ENCODE data around the gene CAMK1D.
"Not testable (repeated sequence)": the region's sequence is repeated elsewhere in the genome, so short reads cannot be mapped to it uniquely, and the experiment has no call there.

The CAMK1D gene

DNA sequence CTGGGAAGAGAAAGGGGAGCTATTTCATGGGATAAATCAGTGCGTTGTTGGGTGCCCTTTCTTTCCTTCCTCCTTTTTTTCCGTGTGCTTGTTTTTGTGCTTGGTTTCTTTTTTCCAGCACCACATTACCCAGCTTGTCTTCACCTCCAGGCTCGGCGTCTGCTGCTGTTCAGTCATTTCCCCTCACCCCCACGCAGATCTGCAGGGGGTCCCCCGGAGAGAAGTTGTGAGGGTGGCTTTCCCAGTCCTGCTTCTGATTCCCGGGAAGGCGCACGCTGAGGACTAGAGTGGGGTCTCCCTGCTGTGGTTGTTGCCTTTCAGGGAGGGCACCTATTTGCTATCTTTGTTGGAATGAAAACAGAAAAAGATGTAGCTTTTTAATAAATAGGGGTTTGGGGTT is 1.6 kb downstream of the CAMK1D start:
- Histone ChIP-seq H3K27ac (ENCODE audit: low read depth, low read length) (peak overlapping the region; percentile 17), H3K9me3 (ENCODE audit: control insufficient read depth in 5 of 5, low read length in 5 of 5) (no peaks in the 10 kb centered on the region), H3K4me1 (ENCODE audit: control insufficient read depth in 5 of 5, insufficient read depth in 5 of 5, low read length in 5 of 5) (peaks cover 10 to 32% (median 27%) of the 10 kb centered on the region in 5 donors), H3K27me3 (ENCODE audit: control insufficient read depth in 5 of 5, insufficient read depth in 4 of 5, low read length in 5 of 5) (peaks cover 0 to 20% (median 0%) of the 10 kb centered on the region in 5 donors), H3K36me3 (ENCODE audit: control insufficient read depth in 5 of 5, insufficient read depth in 5 of 5, low read length in 5 of 5) (no peaks in the 10 kb centered on the region), H3K9ac (ENCODE audit: low read length in 5 of 5) (peak overlapping the region in 4 of 5 donors; percentile 27 to 52 (median 42)), H3K4me3 (ENCODE audit: low read depth in 1 of 5, low read length in 5 of 5) (peak overlapping the region; percentile 78 to 93 (median 86))

DNA sequence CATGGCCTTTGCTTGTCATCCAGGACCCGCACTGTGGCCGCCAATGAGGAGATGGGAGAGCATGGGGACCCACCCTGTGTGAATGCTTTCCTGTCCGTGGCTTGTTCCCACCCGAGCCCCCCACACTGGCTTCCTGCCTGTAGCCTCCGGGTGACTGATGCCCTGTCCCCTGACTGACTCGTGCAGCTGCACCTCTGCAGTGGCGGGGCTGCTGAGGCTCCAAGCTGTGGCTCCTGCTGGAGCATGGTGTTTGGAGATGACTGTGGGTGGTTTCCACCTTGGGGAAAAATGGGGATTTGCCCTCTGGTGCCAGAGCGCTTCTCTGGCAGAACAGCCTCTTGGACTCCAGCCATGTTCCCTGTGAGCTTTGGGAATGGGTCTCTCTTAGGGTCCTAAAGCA is 2.1 kb downstream of the CAMK1D start:
- H3K27ac ChIP-seq (ENCODE audit: low read depth, low read length): no peak overlapping the region
- H3K4me1 ChIP-seq (ENCODE audit: control insufficient read depth in 5 of 5, insufficient read depth in 5 of 5, low read length in 5 of 5): peaks cover 10 to 32% (median 27%) of the 10 kb centered on the region in 5 donors
- H3K36me3 ChIP-seq (ENCODE audit: control insufficient read depth in 5 of 5, insufficient read depth in 5 of 5, low read length in 5 of 5): no peaks in the 10 kb centered on the region
- peak overlapping the region in 2 of 5 donors; percentile 18 to 93 for H3K4me3 ChIP-seq (ENCODE audit: low read depth in 1 of 5, low read length in 5 of 5)
- H3K9me3 ChIP-seq (ENCODE audit: control insufficient read depth in 5 of 5, low read length in 5 of 5): no peaks in the 10 kb centered on the region
- H3K9ac ChIP-seq (ENCODE audit: low read length in 5 of 5): no peak overlapping the region
- H3K27me3 ChIP-seq (ENCODE audit: control insufficient read depth in 5 of 5, insufficient read depth in 4 of 5, low read length in 5 of 5): peaks cover 0 to 20% (median 0%) of the 10 kb centered on the region in 5 donors

DNA sequence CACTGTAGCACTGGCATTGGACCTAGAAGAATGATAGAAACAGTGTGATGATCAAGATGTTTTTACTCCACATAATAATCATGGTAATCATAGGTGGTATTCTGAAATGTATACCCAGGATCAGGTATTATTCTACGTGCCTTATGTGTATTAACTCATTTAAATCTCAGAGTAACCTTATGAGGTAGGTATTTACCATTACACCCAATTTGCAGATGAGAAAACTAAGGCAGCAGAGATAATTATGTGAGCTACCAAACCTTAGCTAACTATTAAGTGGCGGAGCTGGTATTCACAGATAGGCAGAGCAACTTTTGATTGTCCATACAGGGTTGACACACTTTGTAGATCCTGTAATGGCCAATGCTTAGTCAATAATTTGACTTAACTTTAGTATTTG is 2.5 kb downstream of the CAMK1D start:
- no peak overlapping the region for H3K27ac ChIP-seq (ENCODE audit: low read depth, low read length)
- peaks cover 0 to 20% (median 0%) of the 10 kb centered on the region in 5 donors for H3K27me3 ChIP-seq (ENCODE audit: control insufficient read depth in 5 of 5, insufficient read depth in 4 of 5, low read length in 5 of 5)
- no peaks in the 10 kb centered on the region for H3K9me3 ChIP-seq (ENCODE audit: control insufficient read depth in 5 of 5, low read length in 5 of 5)
- H3K9ac ChIP-seq (ENCODE audit: low read length in 5 of 5): no peak overlapping the region
- H3K36me3 ChIP-seq (ENCODE audit: control insufficient read depth in 5 of 5, insufficient read depth in 5 of 5, low read length in 5 of 5): no peaks in the 10 kb centered on the region
- H3K4me3 ChIP-seq (ENCODE audit: low read depth in 1 of 5, low read length in 5 of 5): no peak overlapping the region
- peaks cover 10 to 32% (median 27%) of the 10 kb centered on the region in 5 donors for H3K4me1 ChIP-seq (ENCODE audit: control insufficient read depth in 5 of 5, insufficient read depth in 5 of 5, low read length in 5 of 5)

DNA sequence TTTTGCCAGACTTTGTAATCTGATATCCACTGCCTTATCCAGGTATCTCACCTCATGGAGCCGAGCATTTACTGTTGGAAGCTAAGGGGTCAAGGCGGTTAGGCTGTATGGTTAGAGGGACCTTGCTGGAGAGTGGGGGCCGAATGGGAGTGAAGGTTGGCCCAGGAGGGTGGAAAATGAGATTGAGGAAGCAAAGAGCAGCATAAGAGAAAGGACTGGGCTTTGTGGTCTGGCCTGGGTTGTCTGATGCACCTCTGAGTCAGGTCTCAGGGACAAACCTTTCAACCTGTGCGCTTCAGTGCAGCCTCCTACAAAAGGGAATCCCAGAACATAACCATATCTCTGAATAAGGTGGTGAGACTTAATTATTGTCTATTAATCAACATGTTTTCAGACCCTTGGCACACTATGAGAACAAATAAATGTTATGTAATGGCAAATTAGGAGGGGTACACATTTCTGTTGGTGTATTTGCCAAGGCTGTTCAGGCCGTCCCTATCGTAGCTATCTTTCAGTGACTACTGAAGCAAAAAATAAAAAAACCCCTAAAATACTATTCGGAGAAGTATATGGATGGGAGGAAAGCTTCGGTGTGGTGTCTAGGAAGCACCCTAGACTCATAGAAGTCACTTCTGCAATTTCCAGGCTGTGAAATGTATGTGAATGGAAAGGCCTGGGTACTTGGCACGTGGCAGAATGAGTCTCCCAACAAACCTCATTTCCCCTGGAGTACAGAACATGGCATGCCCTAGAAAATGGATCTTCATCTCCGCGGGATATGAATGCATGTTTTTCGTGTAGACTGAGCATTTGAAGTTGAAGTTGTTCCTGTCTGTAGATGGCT is 4.3 kb downstream of the CAMK1D start:
- Histone ChIP-seq H3K27ac (ENCODE audit: low read depth, low read length) (no peak overlapping the region), H3K9ac (ENCODE audit: low read length in 5 of 5) (no peak overlapping the region), H3K4me3 (ENCODE audit: low read depth in 1 of 5, low read length in 5 of 5) (no peak overlapping the region), H3K27me3 (ENCODE audit: control insufficient read depth in 5 of 5, insufficient read depth in 4 of 5, low read length in 5 of 5) (peaks cover 0 to 20% (median 0%) of the 10 kb centered on the region in 5 donors), H3K9me3 (ENCODE audit: control insufficient read depth in 5 of 5, low read length in 5 of 5) (no peaks in the 10 kb centered on the region), H3K4me1 (ENCODE audit: control insufficient read depth in 5 of 5, insufficient read depth in 5 of 5, low read length in 5 of 5) (peaks cover 9 to 22% (median 20%) of the 10 kb centered on the region in 5 donors), H3K36me3 (ENCODE audit: control insufficient read depth in 5 of 5, insufficient read depth in 5 of 5, low read length in 5 of 5) (no peaks in the 10 kb centered on the region)

DNA sequence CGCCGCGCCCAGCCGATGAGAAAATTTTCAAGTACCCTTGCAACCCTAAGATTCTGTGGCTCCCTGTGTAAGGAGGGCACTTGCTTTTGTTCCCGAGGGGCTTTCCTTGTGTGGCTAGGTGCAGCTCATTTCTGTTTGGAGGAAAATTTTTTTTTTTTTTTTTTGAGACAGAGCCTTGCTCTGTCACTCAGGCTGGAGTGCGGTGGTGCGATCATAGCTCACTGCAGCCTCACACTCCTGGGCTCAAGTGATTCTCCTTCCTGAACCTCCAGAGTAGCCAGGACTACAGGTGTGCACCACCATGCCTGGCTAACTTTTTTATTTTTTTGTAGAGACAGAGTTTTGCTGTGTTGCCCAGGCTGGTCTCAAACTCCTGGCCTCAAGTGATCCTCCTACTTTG is 5.3 kb downstream of the CAMK1D start:
- H3K4me3 ChIP-seq (ENCODE audit: low read depth in 1 of 5, low read length in 5 of 5); H3K9ac ChIP-seq (ENCODE audit: low read length in 5 of 5); H3K36me3 ChIP-seq (ENCODE audit: control insufficient read depth in 5 of 5, insufficient read depth in 5 of 5, low read length in 5 of 5); H3K9me3 ChIP-seq (ENCODE audit: control insufficient read depth in 5 of 5, low read length in 5 of 5); H3K27ac ChIP-seq (ENCODE audit: low read depth, low read length): not testable (repeated sequence)
- H3K27me3 ChIP-seq (ENCODE audit: control insufficient read depth in 5 of 5, insufficient read depth in 4 of 5, low read length in 5 of 5): peaks cover 0 to 20% (median 0%) of the 10 kb centered on the region in 5 donors
- H3K4me1 ChIP-seq (ENCODE audit: control insufficient read depth in 5 of 5, insufficient read depth in 5 of 5, low read length in 5 of 5): peaks cover 9 to 26% (median 25%) of the 10 kb centered on the region in 5 donors

DNA sequence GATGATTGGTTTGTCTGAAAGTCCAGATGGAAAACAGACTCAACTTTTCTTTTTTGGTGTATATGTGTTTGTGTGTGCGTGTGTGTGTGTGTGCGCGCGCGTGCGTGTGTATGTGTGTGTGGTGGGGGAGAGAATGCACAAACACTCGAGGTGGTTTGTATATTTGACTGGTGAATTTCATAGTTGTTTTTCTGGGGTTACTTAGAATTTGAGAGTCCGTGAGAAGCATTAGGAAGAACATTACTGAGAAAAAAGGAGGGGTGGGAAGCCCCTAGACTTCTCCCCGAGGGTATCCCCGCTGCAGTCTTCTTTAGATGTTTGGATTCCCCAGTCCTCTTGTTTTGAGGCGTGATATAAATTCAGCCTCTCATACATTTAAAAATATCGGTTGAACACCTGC is 6.0 kb downstream of the CAMK1D start:
- H3K9ac ChIP-seq (ENCODE audit: low read length in 5 of 5): no peak overlapping the region
- H3K36me3 ChIP-seq (ENCODE audit: control insufficient read depth in 5 of 5, insufficient read depth in 5 of 5, low read length in 5 of 5): no peaks in the 10 kb centered on the region
- no peak overlapping the region for H3K27ac ChIP-seq (ENCODE audit: low read depth, low read length)
- no peaks in the 10 kb centered on the region for H3K9me3 ChIP-seq (ENCODE audit: control insufficient read depth in 5 of 5, low read length in 5 of 5)
- peaks cover 6 to 20% (median 18%) of the 10 kb centered on the region in 5 donors for H3K4me1 ChIP-seq (ENCODE audit: control insufficient read depth in 5 of 5, insufficient read depth in 5 of 5, low read length in 5 of 5)
- peaks cover 0 to 17% (median 0%) of the 10 kb centered on the region in 5 donors for H3K27me3 ChIP-seq (ENCODE audit: control insufficient read depth in 5 of 5, insufficient read depth in 4 of 5, low read length in 5 of 5)
- no peak overlapping the region for H3K4me3 ChIP-seq (ENCODE audit: low read depth in 1 of 5, low read length in 5 of 5)

DNA sequence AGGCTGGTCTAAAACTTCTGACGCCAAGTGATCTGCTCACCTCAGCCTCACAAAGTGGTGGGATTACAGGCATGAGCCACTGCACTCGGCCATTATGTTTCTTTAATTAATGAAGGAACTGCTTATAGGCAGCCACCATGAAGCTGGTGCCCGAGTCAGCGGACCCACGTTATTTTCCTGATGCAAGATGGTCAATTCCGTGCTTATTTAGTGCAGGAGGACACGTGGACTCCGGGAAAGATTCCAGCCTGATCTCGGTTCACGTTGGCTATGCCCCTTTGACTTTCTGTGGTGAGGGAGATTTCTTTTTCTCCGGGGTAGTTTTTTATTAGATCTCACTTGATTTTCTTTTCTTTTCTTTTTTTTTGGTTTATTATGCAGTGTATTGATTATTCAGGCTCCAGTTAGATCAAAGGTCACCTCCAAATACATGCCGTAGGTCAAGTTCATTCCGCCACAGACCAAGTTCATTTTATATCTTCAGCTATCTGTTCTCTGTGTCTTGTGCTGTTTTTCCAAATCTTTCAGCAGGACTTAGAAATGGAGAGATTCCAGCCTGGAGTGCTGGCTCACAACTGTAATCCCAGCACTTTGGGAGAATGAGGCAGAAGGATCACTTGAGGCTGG is 8.3 kb downstream of the CAMK1D start:
- Histone ChIP-seq H3K27me3 (ENCODE audit: control insufficient read depth in 5 of 5, insufficient read depth in 4 of 5, low read length in 5 of 5) (no peaks in the 10 kb centered on the region), H3K36me3 (ENCODE audit: control insufficient read depth in 5 of 5, insufficient read depth in 5 of 5, low read length in 5 of 5) (no peaks in the 10 kb centered on the region), H3K4me1 (ENCODE audit: control insufficient read depth in 5 of 5, insufficient read depth in 5 of 5, low read length in 5 of 5) (peaks cover 0 to 10% (median 7%) of the 10 kb centered on the region in 5 donors), H3K9me3 (ENCODE audit: control insufficient read depth in 5 of 5, low read length in 5 of 5) (no peaks in the 10 kb centered on the region), H3K27ac (ENCODE audit: low read depth, low read length) (no peak overlapping the region), H3K4me3 (ENCODE audit: low read depth in 1 of 5, low read length in 5 of 5) (no peak overlapping the region), H3K9ac (ENCODE audit: low read length in 5 of 5) (no peak overlapping the region)

GRCh38 chr10:12358863-12359564 is 9.7 kb downstream of the CAMK1D start:
- Histone ChIP-seq H3K4me1 (ENCODE audit: control insufficient read depth in 5 of 5, insufficient read depth in 5 of 5, low read length in 5 of 5) (peaks cover 0 to 10% (median 7%) of the 10 kb centered on the region in 5 donors), H3K36me3 (ENCODE audit: control insufficient read depth in 5 of 5, insufficient read depth in 5 of 5, low read length in 5 of 5) (no peaks in the 10 kb centered on the region)

GRCh38 chr10:12360461-12360860 is 11.1 kb downstream of the CAMK1D start:
- Histone ChIP-seq H3K9ac (ENCODE audit: low read length in 5 of 5) (no peak overlapping the region), H3K27me3 (ENCODE audit: control insufficient read depth in 5 of 5, insufficient read depth in 4 of 5, low read length in 5 of 5) (no peaks in the 10 kb centered on the region), H3K9me3 (ENCODE audit: control insufficient read depth in 5 of 5, low read length in 5 of 5) (no peaks in the 10 kb centered on the region), H3K4me1 (ENCODE audit: control insufficient read depth in 5 of 5, insufficient read depth in 5 of 5, low read length in 5 of 5) (peaks cover 0 to 10% (median 7%) of the 10 kb centered on the region in 5 donors), H3K36me3 (ENCODE audit: control insufficient read depth in 5 of 5, insufficient read depth in 5 of 5, low read length in 5 of 5) (no peaks in the 10 kb centered on the region), H3K4me3 (ENCODE audit: low read depth in 1 of 5, low read length in 5 of 5) (no peak overlapping the region), H3K27ac (ENCODE audit: low read depth, low read length) (no peak overlapping the region)

More at GRCh38 chr10:12358863-12359564, 9.7 kb downstream of the CAMK1D start:
- Histone ChIP-seq H3K27me3 (ENCODE audit: control insufficient read depth in 5 of 5, insufficient read depth in 4 of 5, low read length in 5 of 5) (no peaks in the 10 kb centered on the region), H3K9me3 (ENCODE audit: control insufficient read depth in 5 of 5, low read length in 5 of 5) (no peaks in the 10 kb centered on the region), H3K9ac (ENCODE audit: low read length in 5 of 5) (no peak overlapping the region), H3K4me3 (ENCODE audit: low read depth in 1 of 5, low read length in 5 of 5) (no peak overlapping the region), H3K27ac (ENCODE audit: low read depth, low read length) (no peak overlapping the region)

DNA sequence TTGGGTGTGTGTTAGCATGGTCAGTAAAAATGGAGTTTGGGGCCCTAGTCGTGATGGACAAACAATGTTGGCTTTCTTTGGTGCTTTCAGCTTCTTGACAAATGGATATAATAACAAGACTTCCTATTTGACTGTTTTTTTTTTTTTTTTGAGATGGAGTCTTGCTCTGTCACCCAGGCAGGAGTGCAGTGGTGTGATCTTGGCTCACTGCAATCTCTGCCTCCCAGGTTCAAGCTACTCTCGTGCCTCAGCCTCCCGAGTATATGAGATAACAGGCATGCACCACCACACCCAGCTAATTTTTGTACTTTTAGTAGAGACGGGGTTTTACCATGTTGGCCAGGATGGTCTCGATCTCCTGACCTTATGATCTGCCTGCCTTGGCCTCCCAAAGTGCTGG is 11.8 kb downstream of the CAMK1D start:
- H3K27me3 ChIP-seq (ENCODE audit: control insufficient read depth in 5 of 5, insufficient read depth in 4 of 5, low read length in 5 of 5); H3K27ac ChIP-seq (ENCODE audit: low read depth, low read length); H3K9ac ChIP-seq (ENCODE audit: low read length in 5 of 5); H3K4me1 ChIP-seq (ENCODE audit: control insufficient read depth in 5 of 5, insufficient read depth in 5 of 5, low read length in 5 of 5); H3K4me3 ChIP-seq (ENCODE audit: low read depth in 1 of 5, low read length in 5 of 5); H3K36me3 ChIP-seq (ENCODE audit: control insufficient read depth in 5 of 5, insufficient read depth in 5 of 5, low read length in 5 of 5); H3K9me3 ChIP-seq (ENCODE audit: control insufficient read depth in 5 of 5, low read length in 5 of 5): not testable (repeated sequence)

Data from subcutaneous abdominal adipose tissue (tissue), 5 donors.